K562 (cell line): ENCODE results near the gene TUBA3C. TPM values are rescaled to one million over a fixed set of nuclear protein-coding genes. Genes with fewer than 3 reads are reported as not detected.

Source experiments
- ATAC-seq: fragments of 200-7000 bp; cut with Tn5 transposase; 3 replicates; pipeline ENCODE4 v1.9.1; 2020; ENCODE audit warnings: moderate library complexity
- BruUV-seq: library from RNA; stranded (reverse); fragments of 400-500 nt; replicated peaks from 2 replicates; lab custom pipeline; 2021; lab: Mats Ljungman, UMichigan
- CTCF ChIA-PET: fragments of 300-600 bp; formaldehyde crosslinking; extraction: SDS; loops from one replicate; lab custom pipeline; 2021; ENCODE audit warnings: low intra/inter-chr PET ratio; lab: Yijun Ruan, JAX
- POLR2A ChIA-PET: fragments of 300-600, 350-650 bp; sonication (Branson Sonifier 250); formaldehyde crosslinking; extraction: SDS; loops from one replicate; lab custom pipeline; 2021; ENCODE audit warnings: antibody characterized with exemption, inconsistent platforms; lab: Yijun Ruan, JAX
- DNase-seq, 4 experiments: peaks; one replicate each; pipeline versions ENCODE4 v3.0.0 to v3.0.0-alpha.2; 2011 to 2018; ENCODE audit warnings: low spot score in 3 of 4, mixed read lengths in 3 of 4; ENCODE audit errors: extremely low read depth in 1 of 4
- FAIRE-seq: peaks from 2 replicates; lab custom pipeline; 2011; peaks lifted over from hg19 to GRCh38; lab: Jason Lieb, UNC
- H2AFZ ChIP-seq: 2 replicates; pipeline ENCODE4 v1.6.0; 2011; ENCODE audit warnings: low read depth, low read length, control low read depth, inconsistent platforms
- H3K27ac ChIP-seq: fragments of 200-600 bp; 3 replicates; pipeline ENCODE4 v1.8.0; 2011; ENCODE audit warnings: low read depth, mild to moderate bottlenecking, control low read depth, inconsistent platforms, low read length, moderate library complexity, mixed read lengths; ENCODE audit errors: extremely low read depth
- H3K27me3 ChIP-seq, 2 experiments: fragments of 300-600 bp in 1 of 2; 2 replicates in 1 of 2; 3 replicates in 1 of 2; pipeline versions ENCODE4 v1.6.0 to v1.8.0; 2011; ENCODE audit warnings: inconsistent platforms in 2 of 2, low read length in 2 of 2, mild to moderate bottlenecking in 1 of 2, mixed read lengths in 1 of 2, moderate library complexity in 1 of 2; ENCODE audit not compliant: control insufficient read depth in 2 of 2, insufficient read depth in 2 of 2
- H3K36me3 ChIP-seq: fragments of 300-600 bp; 3 replicates; pipeline ENCODE4 v1.8.0; 2011; ENCODE audit warnings: mild to moderate bottlenecking, low read length, inconsistent platforms; ENCODE audit not compliant: control insufficient read depth, insufficient read depth
- H3K4me1 ChIP-seq, 2 experiments: fragments of 200-600 bp in 1 of 2; replicated peaks in 1 of 2; 2 replicates in 1 of 2; 3 replicates in 1 of 2; pipeline versions ENCODE4 v1.5.1 to v1.8.0; 2011; ENCODE audit warnings: inconsistent platforms in 2 of 2, low read length in 2 of 2, mild to moderate bottlenecking in 1 of 2, mixed read lengths in 1 of 2, moderate library complexity in 1 of 2; ENCODE audit not compliant: control insufficient read depth in 2 of 2, insufficient read depth in 2 of 2
- H3K4me2 ChIP-seq: 2 replicates; pipeline ENCODE4 v1.6.1; 2011; ENCODE audit warnings: low read length, control low read depth, inconsistent platforms, mixed read lengths; ENCODE audit not compliant: insufficient read depth
- H3K4me3 ChIP-seq: fragments of 200-600 bp; sonication (generic), shearing (Covaris generic); 2 replicates; pipeline ENCODE4 v1.5.1; 2016; ENCODE audit warnings: control low read depth, inconsistent platforms
- H3K79me2 ChIP-seq: fragments of 200-600 bp; 3 replicates; pipeline ENCODE4 v1.8.0; 2011; ENCODE audit warnings: low read length, inconsistent platforms; ENCODE audit not compliant: control insufficient read depth, insufficient read depth
- H3K9ac ChIP-seq, 2 experiments: 2 replicates each; pipeline versions ENCODE4 v1.6.0 to v1.6.1; 2011; ENCODE audit warnings: low read depth in 2 of 2, low read length in 2 of 2, control low read depth in 1 of 2, inconsistent platforms in 1 of 2, mild to moderate bottlenecking in 1 of 2, mixed read lengths in 1 of 2; ENCODE audit not compliant: insufficient read depth in 1 of 2
- H3K9me1 ChIP-seq: one replicate; pipeline ENCODE4 v1.6.0; 2011; ENCODE audit warnings: inconsistent platforms, mild to moderate bottlenecking, low read length, moderate library complexity; ENCODE audit not compliant: control insufficient read depth, insufficient read depth
- H3K9me3 ChIP-seq: replicated peaks from 2 replicates; pipeline ENCODE4 v1.5.1; 2011; ENCODE audit warnings: low read depth, low read length, inconsistent platforms; ENCODE audit not compliant: control insufficient read depth, insufficient read depth
- H4K20me1 ChIP-seq: replicated peaks from 2 replicates; pipeline ENCODE4 v1.6.1; 2011; ENCODE audit warnings: low read length, inconsistent platforms, mixed read lengths; ENCODE audit not compliant: control insufficient read depth, insufficient read depth
- BRD9 ChIP-seq: fragments of 450-650 bp; IDR thresholded peaks from 2 replicates; pipeline ENCODE4 v1.6.1; 2018; ENCODE audit warnings: low read depth; ENCODE audit not compliant: partially characterized antibody
- BRF1 ChIP-seq: IDR thresholded peaks from 3 replicates; pipeline ENCODE4 v1.6.1; 2011; ENCODE audit warnings: borderline replicate concordance, mild to moderate bottlenecking; ENCODE audit not compliant: insufficient read length; ENCODE audit errors: extremely low read depth
- EZH2 ChIP-seq: IDR thresholded peaks from 2 replicates; pipeline ENCODE4 v1.6.1; 2012; ENCODE audit warnings: low read depth, mild to moderate bottlenecking, inconsistent platforms, low read length, borderline replicate concordance
- KAT7 ChIP-seq: sonication (generic); formaldehyde crosslinking; IDR thresholded peaks from 2 replicates; pipeline ENCODE4 v1.8.0; 2022; ENCODE audit warnings: missing genetic modification reagents, mild to moderate bottlenecking, borderline replicate concordance
- NFIC ChIP-seq: fragments of 450-650 bp; IDR thresholded peaks from 2 replicates; pipeline ENCODE4 v1.6.1; 2017; ENCODE audit warnings: mild to moderate bottlenecking, inconsistent platforms
- SREBF1 ChIP-seq: fragments of 150-350 bp; IDR thresholded peaks from 2 replicates; pipeline ENCODE4 v1.6.1; 2014; ENCODE audit warnings: antibody characterized with exemption, low read depth, low read length, borderline replicate concordance
- TAF7 ChIP-seq: fragments of 450-650 bp; IDR thresholded peaks from 2 replicates; pipeline ENCODE4 v1.6.1; 2016; ENCODE audit warnings: missing genetic modification characterization, missing compliant biosample characterization
- XRCC4 ChIP-seq: IDR thresholded peaks from one replicate; pipeline ENCODE4 v1.6.1; 2011; ENCODE audit not compliant: insufficient read depth, insufficient read length; ENCODE audit errors: extremely low read depth
- ZNF140 ChIP-seq: fragments of 250-450 bp; sonication (Bioruptor Pico); IDR thresholded peaks from 2 replicates; pipeline ENCODE4 v1.8.0; 2021; ENCODE audit warnings: moderate library complexity, mild to moderate bottlenecking, inconsistent platforms
- ZNF175 ChIP-seq: fragments of 200-800 bp; sonication (Bioruptor generic); IDR thresholded peaks from 2 replicates; pipeline ENCODE4 v1.6.1; 2016; ENCODE audit warnings: low read depth, mild to moderate bottlenecking, missing genetic modification characterization, missing compliant biosample characterization
- ZNF431 ChIP-seq: sonication (generic); formaldehyde crosslinking; IDR thresholded peaks from 2 replicates; pipeline ENCODE4 v1.8.0; 2022; ENCODE audit warnings: mild to moderate bottlenecking, missing genetic modification reagents
- ZNF583 ChIP-seq: fragments of 250-450 bp; sonication (Bioruptor Pico); IDR thresholded peaks from 2 replicates; pipeline ENCODE4 v1.4.0; 2020
- ZNF717 ChIP-seq: fragments of 250-450 bp; sonication (Bioruptor Pico); IDR thresholded peaks from 2 replicates; pipeline ENCODE4 v1.5.0; 2021
- WGBS: fragments of 100-300 bp; shearing (Covaris generic); methylation state at CpG from one replicate; pipeline ENCODE4 v1.1.6; 2016; ENCODE audit warnings: low coverage, mixed read lengths; ENCODE audit not compliant: insufficient coverage; ENCODE audit errors: missing lambda C conversion rate; 5-methylcytosine and 5-hydroxymethylcytosine counted together
- in situ Hi-C: fragments of 300-500 bp; cut with MboI; formaldehyde crosslinking; loops from 4 replicates; pipeline ENCODE4 v1.15.0; 2018; ENCODE audit warnings: inconsistent platforms, mixed read lengths
- intact Hi-C: fragments of 100-400 bp; cut with micrococcal nuclease; formaldehyde crosslinking; loops from 2 replicates; pipeline ENCODE4 v1.14.2; 2022
- polyA plus RNA-seq, 8 experiments: library from polyadenylated mRNA; depleted of rRNA in 4 of 8; stranded (reverse) in 5 of 8; unstranded in 3 of 8; fragments of >200 nt; fragmentation: Nextera tagmentation in 2 of 8; fragmentation: Illumina TruSeq in 1 of 8; extraction: Ambion mirVana in 2 of 8; extraction: Trizol in 1 of 8; gene quantifications; 2 replicates each; pipeline versions ENCODE4 v1.2.1 to v1.2.3, GENCODE V29; 2011 to 2014; ENCODE audit warnings: inconsistent platforms in 1 of 8, missing spikeins in 1 of 8
- total RNA-seq, 7 experiments: library from RNA; depleted of rRNA in 6 of 7; stranded (reverse); fragments of >200 nt in 6 of 7; fragmentation: Illumina TruSeq in 2 of 7; extraction: Trizol in 2 of 7; gene quantifications; 2 replicates each; pipeline versions ENCODE4 v1.2.1 to v1.2.3, GENCODE V29; 2011 to 2021; ENCODE audit warnings: low replicate concordance in 1 of 7
- TF ChIP-seq, protein P1 (sequence below): fragments of 450-650 bp; formaldehyde crosslinking; IDR thresholded peaks from 2 replicates; pipeline ENCODE4 v1.4.0; 2020; ENCODE audit warnings: mild to moderate bottlenecking, moderate library complexity
- TF ChIP-seq, protein P2 (sequence below), 2 experiments: fragments of 450-650 bp; IDR thresholded peaks; 2 replicates each; pipeline ENCODE4 v1.6.1; 2016; ENCODE audit warnings: mild to moderate bottlenecking in 2 of 2, borderline replicate concordance in 1 of 2, low read depth in 1 of 2, moderate library complexity in 1 of 2

TUBA3C gene
- total and polyA plus RNA-seq, 9 of the 15 experiments (the other 6 are each of a cell fraction or from before 2014, with no cell fraction given), result 0.10 to 4.2 (median 2.2) TPM

DNA sequence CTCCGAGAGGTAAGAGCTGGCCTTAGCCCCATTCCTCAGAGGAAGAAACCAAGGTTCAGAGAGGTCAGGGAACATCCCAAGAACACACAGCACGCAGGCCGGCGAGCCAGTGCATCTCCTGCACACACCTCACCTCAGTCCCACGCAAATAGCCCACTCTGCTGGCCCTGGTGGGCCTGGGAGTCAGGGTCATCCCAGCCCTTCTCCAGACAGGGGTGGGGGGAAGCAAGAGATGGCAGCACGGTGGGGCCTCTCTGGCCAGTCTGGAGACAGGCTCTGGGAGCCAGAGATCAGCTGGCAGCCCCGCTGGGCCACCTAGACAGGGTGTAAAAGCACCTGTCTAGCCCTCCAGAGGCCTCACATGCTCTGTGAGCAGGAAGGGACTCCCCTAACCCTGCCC, 26.8 kb downstream of the TUBA3C start:
- no peaks in the 10 kb centered on the region for H3K27me3 ChIP-seq
- H3K4me1 ChIP-seq, result peaks cover 0 to 5% of the 10 kb centered on the region in 2 experiments; a peak in 2 of 5 replicates
- H3K36me3 ChIP-seq, result no peaks in the 10 kb centered on the region
- POLR2A ChIA-PET, result no interaction called here
- WGBS, result 10% methylated on average over 6 of the region's 7 CpGs
- no peak overlapping the region for H3K4me2 ChIP-seq
- H3K9me3 ChIP-seq, result no peaks in the 10 kb centered on the region
- H2AFZ ChIP-seq, result no peak overlapping the region
- no peaks in the 10 kb centered on the region for H3K9me1 ChIP-seq
- ATAC-seq (no peak), DNase-seq (no peak), FAIRE-seq (no peak)
- intact Hi-C loops, result no loop called here
- in situ Hi-C loops, result no loop called here
- no peaks in the 10 kb centered on the region for H4K20me1 ChIP-seq
- TF ChIP-seq ZNF583 (CRISPR knock-in tag), result no peak
- no peak for TF ChIP-seq KAT7 (CRISPR knock-in tag)
- TF ChIP-seq XRCC4, result no peak
- TF ChIP-seq ZNF140 (CRISPR knock-in tag), result no peak
- TF ChIP-seq BRF1, result no peak
- TF ChIP-seq SREBF1, result no peak
- no peak for TF ChIP-seq BRD9
- TF ChIP-seq ZNF175 (CRISPR knock-in tag), result no peak
- no peak for TF ChIP-seq ZNF717 (CRISPR knock-in tag)
- no peak for TF ChIP-seq NFIC
- TF ChIP-seq EZH2, result no peak
- no peak for TF ChIP-seq TAF7
- no peak for TF ChIP-seq ZNF431 (CRISPR knock-in tag)
- TF ChIP-seq, protein P1, sequence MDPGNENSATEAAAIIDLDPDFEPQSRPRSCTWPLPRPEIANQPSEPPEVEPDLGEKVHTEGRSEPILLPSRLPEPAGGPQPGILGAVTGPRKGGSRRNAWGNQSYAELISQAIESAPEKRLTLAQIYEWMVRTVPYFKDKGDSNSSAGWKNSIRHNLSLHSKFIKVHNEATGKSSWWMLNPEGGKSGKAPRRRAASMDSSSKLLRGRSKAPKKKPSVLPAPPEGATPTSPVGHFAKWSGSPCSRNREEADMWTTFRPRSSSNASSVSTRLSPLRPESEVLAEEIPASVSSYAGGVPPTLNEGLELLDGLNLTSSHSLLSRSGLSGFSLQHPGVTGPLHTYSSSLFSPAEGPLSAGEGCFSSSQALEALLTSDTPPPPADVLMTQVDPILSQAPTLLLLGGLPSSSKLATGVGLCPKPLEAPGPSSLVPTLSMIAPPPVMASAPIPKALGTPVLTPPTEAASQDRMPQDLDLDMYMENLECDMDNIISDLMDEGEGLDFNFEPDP, result no peak
- TF ChIP-seq, protein P2, sequence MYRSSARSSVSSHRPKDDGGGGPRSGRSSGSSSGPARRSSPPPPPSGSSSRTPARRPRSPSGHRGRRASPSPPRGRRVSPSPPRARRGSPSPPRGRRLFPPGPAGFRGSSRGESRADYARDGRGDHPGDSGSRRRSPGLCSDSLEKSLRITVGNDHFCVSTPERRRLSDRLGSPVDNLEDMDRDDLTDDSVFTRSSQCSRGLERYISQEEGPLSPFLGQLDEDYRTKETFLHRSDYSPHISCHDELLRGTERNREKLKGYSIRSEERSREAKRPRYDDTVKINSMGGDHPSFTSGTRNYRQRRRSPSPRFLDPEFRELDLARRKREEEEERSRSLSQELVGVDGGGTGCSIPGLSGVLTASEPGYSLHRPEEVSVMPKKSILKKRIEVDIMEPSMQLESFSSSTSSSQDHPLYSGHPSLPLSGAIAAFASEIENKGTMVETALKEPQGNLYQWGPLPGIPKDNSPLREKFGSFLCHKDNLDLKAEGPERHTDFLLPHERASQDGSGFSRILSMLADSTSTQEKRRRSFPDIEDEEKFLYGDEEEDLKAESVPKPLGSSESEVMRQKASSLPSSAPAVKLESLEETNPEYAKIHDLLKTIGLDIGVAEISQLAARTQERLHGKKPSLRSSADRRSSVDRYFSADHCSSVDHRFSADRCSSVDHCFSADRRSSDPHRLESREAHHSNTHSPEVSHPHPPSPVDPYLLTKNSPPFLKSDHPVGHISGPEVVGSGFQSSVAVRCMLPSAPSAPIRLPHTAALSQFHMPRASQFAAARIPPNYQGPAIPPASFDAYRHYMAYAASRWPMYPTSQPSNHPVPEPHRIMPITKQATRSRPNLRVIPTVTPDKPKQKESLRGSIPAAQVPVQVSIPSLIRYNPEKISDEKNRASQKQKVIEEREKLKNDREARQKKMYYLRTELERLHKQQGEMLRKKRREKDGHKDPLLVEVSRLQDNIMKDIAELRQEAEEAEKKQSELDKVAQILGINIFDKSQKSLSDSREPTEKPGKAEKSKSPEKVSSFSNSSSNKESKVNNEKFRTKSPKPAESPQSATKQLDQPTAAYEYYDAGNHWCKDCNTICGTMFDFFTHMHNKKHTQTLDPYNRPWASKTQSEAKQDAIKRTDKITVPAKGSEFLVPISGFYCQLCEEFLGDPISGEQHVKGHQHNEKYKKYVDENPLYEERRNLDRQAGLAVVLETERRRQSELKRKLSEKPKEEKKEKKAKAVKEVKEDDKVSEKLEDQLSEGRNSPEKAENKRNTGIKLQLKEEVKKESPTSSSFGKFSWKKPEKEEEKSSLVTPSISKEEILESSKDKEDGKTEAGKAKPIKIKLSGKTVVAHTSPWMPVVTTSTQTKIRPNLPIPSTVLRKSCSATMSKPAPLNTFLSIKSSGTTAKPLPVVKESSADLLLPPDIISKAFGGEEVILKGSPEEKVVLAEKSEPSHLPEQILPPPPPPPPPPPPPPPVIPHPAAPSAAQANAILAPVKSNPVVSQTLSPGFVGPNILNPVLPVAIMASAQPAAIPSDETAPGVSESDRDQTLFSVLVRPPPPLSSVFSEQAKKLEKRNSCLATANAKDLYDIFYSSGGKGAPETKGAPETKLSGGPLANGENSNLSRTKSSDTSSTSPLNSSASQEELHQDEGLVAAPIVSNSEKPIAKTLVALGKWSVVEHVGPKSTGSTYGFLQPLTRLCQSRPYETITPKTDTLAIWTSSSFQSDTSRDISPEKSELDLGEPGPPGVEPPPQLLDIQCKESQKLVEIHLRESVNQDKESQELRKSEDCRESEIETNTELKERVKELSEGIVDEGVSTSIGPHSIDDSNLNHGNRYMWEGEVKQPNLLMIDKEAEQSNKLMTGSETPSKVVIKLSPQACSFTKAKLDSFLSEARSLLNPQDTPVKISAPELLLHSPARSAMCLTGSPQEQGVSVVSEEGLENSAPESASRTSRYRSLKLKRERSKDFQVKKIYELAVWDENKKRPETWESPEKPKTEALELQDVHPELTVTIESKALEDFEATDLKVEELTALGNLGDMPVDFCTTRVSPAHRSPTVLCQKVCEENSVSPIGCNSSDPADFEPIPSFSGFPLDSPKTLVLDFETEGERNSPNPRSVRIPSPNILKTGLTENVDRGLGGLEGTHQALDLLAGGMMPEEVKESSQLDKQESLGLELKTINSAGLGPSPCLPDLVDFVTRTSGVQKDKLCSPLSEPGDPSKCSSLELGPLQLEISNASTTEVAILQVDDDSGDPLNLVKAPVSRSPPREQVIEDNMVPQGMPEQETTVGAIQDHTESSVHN (IDR thresholded peaks at IDR 0.05; ENCODE audit: borderline replicate concordance in 1 of 2, low read depth in 1 of 2), result no peak
- CTCF ChIA-PET, result no interaction called here
- no peak overlapping the region for H3K9ac ChIP-seq
- H3K27ac ChIP-seq, result no peak overlapping the region
- BruUV-seq, result no TSS peak
- no peak overlapping the region for H3K4me3 ChIP-seq
- H3K79me2 ChIP-seq, result no peaks in the 10 kb centered on the region
